ENCODE data around the gene PRSS50.

GRCh38 chr3:46712191-46713049 is 5.2 kb downstream of the PRSS50 start:
- TF ChIP-seq CTCF (IDR thresholded peaks at IDR 0.05): no peak
- no peak for TF ChIP-seq POLR2AphosphoS5 (IDR thresholded peaks at IDR 0.05)
- no peak for TF ChIP-seq POLR2A (IDR thresholded peaks at IDR 0.05)
